Measurements from ENCODE around the gene POLR2B. TPM values are rescaled to one million over a fixed set of nuclear protein-coding genes. Genes with fewer than 3 reads are reported as not detected.
"Not testable (repeated sequence)": the region's sequence is repeated elsewhere in the genome, so short reads cannot be mapped to it uniquely, and the experiment has no call there.

Gene POLR2B
- total RNA-seq, 1 donor from 2014 or later = 95.5 TPM

DNA sequence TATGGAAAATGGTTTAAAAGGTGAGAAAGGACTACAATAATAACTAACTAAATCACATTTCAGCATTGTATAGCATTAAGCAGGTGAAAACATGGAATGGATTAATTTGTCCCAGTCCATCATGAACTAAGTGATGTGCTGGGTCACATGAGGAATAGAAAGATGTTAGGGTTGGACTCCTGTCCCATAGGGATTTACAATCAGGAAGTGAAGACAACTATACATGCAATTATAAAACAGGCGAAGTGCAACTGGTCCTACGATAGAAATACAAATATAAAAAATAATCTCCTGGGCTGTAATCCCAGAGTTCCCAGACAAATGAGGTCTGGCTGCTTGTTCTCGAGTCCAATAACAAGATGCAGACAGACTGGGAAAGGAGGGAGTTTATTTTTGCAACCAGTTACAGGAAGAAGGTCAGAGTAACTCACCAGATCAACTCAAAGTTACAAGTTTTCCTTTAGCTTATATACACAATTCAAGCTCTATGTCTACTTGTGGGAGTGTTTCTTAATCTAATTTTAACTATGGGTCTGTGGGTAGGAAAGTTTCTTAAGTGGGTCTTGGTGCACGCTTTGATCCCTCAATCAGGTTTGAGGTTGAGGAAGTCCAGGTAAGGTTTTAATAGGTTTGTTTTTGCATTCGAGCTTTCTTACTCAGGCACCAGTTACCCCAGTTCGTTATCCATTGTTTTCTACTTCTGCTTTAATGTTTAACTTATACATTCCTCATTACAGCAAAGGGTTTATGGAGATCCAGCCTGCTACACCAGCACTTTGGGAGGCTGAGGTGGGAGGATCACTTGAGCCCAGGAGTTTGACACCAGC, 81.4 kb downstream of the POLR2B start:
- no peak for DNase-seq (ENCODE audit: low spot score)
- Mint-ChIP-seq H3K9me3 (ENCODE audit: unreplicated experiment) (no peaks in the 10 kb centered on the region), H3K36me3 (ENCODE audit: low read depth, unreplicated experiment) (no peaks in the 10 kb centered on the region), H3K27ac (ENCODE audit: unreplicated experiment) (no peak overlapping the region), H3K27me3 (ENCODE audit: unreplicated experiment) (peaks cover 2% of the 10 kb centered on the region), H3K4me3 (ENCODE audit: unreplicated experiment) (no peak overlapping the region), H3K4me1 (ENCODE audit: unreplicated experiment) (peaks cover 6% of the 10 kb centered on the region)
- TF ChIP-seq, protein P1, sequence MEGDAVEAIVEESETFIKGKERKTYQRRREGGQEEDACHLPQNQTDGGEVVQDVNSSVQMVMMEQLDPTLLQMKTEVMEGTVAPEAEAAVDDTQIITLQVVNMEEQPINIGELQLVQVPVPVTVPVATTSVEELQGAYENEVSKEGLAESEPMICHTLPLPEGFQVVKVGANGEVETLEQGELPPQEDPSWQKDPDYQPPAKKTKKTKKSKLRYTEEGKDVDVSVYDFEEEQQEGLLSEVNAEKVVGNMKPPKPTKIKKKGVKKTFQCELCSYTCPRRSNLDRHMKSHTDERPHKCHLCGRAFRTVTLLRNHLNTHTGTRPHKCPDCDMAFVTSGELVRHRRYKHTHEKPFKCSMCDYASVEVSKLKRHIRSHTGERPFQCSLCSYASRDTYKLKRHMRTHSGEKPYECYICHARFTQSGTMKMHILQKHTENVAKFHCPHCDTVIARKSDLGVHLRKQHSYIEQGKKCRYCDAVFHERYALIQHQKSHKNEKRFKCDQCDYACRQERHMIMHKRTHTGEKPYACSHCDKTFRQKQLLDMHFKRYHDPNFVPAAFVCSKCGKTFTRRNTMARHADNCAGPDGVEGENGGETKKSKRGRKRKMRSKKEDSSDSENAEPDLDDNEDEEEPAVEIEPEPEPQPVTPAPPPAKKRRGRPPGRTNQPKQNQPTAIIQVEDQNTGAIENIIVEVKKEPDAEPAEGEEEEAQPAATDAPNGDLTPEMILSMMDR (IDR thresholded peaks at IDR 0.05; ENCODE audit: unreplicated experiment) = no peak

DNA sequence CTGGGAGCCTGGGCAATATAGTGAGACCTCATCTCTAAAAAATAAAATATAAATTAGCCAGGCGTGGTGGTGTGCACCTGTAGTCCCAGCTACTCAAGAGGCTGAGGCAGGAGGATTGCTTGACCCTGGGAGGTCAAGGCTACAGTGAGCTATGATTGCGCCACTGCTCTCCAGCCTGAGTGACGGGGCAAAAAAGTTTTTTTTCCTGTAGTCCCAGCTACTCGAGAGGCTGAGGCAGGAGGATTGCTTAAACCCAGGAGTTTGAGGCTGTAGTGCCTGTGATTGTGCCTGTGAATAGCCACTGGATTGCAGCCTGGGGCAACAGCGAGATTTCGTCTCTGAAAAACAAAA, 82.0 kb downstream of the POLR2B start:
- not testable (repeated sequence) for H3K4me3 Mint-ChIP-seq (ENCODE audit: unreplicated experiment); H3K27ac Mint-ChIP-seq (ENCODE audit: unreplicated experiment); H3K36me3 Mint-ChIP-seq (ENCODE audit: low read depth, unreplicated experiment)

DNA sequence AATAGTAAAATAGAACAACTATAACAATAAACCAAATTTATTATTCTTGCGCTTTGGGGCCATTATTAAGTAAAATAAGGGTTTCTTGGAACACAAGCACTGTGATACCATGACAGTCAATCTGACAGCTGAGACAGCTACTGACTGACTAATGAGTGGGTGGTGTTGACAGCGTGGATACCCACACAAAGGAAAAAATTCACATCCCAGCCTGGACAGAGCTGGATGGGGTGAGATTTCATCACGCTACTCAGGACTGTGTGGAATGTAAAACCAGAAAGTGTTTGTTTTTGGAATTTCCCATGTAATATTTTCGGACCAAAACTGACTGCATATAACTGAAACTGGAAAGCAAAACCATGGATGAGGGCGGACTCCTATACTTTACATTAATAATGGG, 82.7 kb downstream of the POLR2B start:
- Mint-ChIP-seq H3K4me1 (ENCODE audit: unreplicated experiment) (peaks cover 6% of the 10 kb centered on the region), H3K27me3 (ENCODE audit: unreplicated experiment) (no peaks in the 10 kb centered on the region), H3K36me3 (ENCODE audit: low read depth, unreplicated experiment) (no peaks in the 10 kb centered on the region)

More for the DNA sequence above, 82.0 kb downstream of the POLR2B start:
- not testable (repeated sequence) for DNase-seq (ENCODE audit: low spot score); H3K27me3 Mint-ChIP-seq (ENCODE audit: unreplicated experiment); H3K9me3 Mint-ChIP-seq (ENCODE audit: unreplicated experiment); H3K4me1 Mint-ChIP-seq (ENCODE audit: unreplicated experiment)

DNA sequence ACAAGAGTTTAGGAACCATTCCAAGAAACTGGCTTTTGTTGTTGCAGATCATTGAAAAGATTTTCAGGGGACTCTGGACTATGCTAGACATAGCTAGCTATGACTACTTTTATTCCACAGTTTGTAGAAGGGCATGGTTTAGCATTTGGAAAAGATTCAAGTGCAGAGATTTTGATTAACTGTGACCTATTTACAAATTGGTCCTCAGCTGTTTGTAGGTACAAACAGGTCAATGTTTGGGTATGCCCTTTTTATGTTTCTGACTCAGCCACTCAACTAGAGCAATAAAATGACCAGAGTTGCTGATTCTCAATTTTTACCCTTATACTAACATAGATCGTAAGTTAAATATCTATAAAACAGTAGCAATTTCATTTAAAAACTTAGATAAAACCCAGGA, 84.8 kb downstream of the POLR2B start:
- TF ChIP-seq, protein P1 (IDR thresholded peaks at IDR 0.05; ENCODE audit: unreplicated experiment) = no peak
- H3K9me3 Mint-ChIP-seq (ENCODE audit: unreplicated experiment) = no peaks in the 10 kb centered on the region
- DNase-seq (ENCODE audit: low spot score) = no peak
- H3K27me3 Mint-ChIP-seq (ENCODE audit: unreplicated experiment) = no peaks in the 10 kb centered on the region
- H3K4me3 Mint-ChIP-seq (ENCODE audit: unreplicated experiment) = no peak overlapping the region
- no peak overlapping the region for H3K27ac Mint-ChIP-seq (ENCODE audit: unreplicated experiment)
- no peaks in the 10 kb centered on the region for H3K36me3 Mint-ChIP-seq (ENCODE audit: low read depth, unreplicated experiment)
- H3K4me1 Mint-ChIP-seq (ENCODE audit: unreplicated experiment) = peaks cover 9% of the 10 kb centered on the region

More for the DNA sequence above, 82.7 kb downstream of the POLR2B start:
- Mint-ChIP-seq H3K4me3 (ENCODE audit: unreplicated experiment) (no peak overlapping the region), H3K9me3 (ENCODE audit: unreplicated experiment) (no peaks in the 10 kb centered on the region), H3K27ac (ENCODE audit: unreplicated experiment) (no peak overlapping the region)
- no peak for DNase-seq (ENCODE audit: low spot score)
- TF ChIP-seq, protein P1 (IDR thresholded peaks at IDR 0.05; ENCODE audit: unreplicated experiment) = no peak

DNA sequence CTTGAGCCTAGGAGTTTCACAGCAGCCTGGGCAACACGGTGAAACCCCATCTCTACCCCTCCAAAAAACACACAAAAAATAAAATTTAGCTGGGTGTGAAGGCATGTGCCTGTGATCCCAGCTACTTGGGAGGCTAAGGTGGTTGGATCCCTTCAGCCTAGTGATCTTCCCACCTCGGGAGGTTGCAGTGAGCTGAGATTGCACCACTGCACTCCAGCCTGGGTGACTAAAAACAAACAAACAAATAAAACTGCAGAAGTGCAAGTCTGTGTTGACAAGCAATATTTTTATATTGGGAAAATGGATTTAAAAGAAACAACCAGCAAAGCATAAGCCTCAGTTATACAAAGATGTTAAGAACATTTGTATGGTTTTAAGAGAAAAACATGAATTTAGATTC, 85.4 kb downstream of the POLR2B start:
- TF ChIP-seq, protein P1 (IDR thresholded peaks at IDR 0.05; ENCODE audit: unreplicated experiment) = no peak
- Mint-ChIP-seq H3K4me3 (ENCODE audit: unreplicated experiment) (no peak overlapping the region), H3K36me3 (ENCODE audit: low read depth, unreplicated experiment) (no peaks in the 10 kb centered on the region), H3K9me3 (ENCODE audit: unreplicated experiment) (no peaks in the 10 kb centered on the region), H3K27ac (ENCODE audit: unreplicated experiment) (no peak overlapping the region), H3K4me1 (ENCODE audit: unreplicated experiment) (peaks cover 12% of the 10 kb centered on the region), H3K27me3 (ENCODE audit: unreplicated experiment) (peaks cover 1% of the 10 kb centered on the region)
- DNase-seq (ENCODE audit: low spot score) = no peak
